ENCODE results near the gene PNPLA6. TPM values are rescaled to one million over a fixed set of nuclear protein-coding genes. Genes with fewer than 3 reads are reported as not detected.
"Not testable (repeated sequence)": the region's sequence is repeated elsewhere in the genome, so short reads cannot be mapped to it uniquely, and the experiment has no call there.

PNPLA6 gene
- polyA plus RNA-seq, 1 donor (not counting 4 experiments of a cell fraction or from before 2014, with no cell fraction given): 22.4 TPM

DNA sequence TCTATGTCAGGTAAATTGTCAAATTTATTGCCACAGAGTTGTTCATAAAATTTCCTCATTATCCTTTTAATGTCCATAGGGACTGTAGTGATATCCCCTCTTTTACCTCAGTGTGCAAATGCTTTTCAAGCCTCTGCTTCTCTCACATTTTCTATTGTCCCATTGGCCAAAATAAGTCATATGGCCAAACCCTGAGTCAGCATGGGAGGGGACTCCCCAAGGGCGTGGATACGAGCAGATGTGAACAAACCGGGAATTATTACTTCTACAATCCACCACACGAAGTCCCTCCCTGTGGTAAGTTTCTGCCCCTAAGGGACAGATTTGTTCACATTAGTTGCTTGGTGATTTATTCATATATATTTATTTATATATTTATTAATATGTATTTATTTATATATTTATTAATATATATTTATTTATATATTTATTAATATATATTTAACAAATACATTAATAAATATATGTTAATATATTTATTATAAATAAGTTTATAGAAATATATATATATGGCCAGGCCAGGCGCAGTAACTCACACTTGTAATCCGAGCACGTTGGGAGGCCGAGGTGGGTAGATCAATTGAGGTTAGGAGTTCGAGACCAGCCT, 40.0 kb downstream of the PNPLA6 start:
- no peaks in the 10 kb centered on the region for H3K36me3 ChIP-seq (ENCODE audit: control insufficient read depth in 2 of 2, extremely low read depth in 1 of 2, insufficient read depth in 2 of 2, low read length in 2 of 2)
- DNase-seq (ENCODE audit: low read depth, low spot score): no peak
- H3K9me3 ChIP-seq (ENCODE audit: control insufficient read depth, low read depth, low read length): no peaks in the 10 kb centered on the region
- dilution Hi-C loops (cut with MboI; ENCODE audit: extremely low pct_ligation_motif_present, low sequenced_read_pairs): no loop called here
- no peak overlapping the region for H3K27ac ChIP-seq (ENCODE audit: control insufficient read depth, insufficient read depth, low read length)
- no peaks in the 10 kb centered on the region for H3K27me3 ChIP-seq (ENCODE audit: control insufficient read depth, extremely low read depth, insufficient read depth, low read length)
- H3K4me1 ChIP-seq (ENCODE audit: control insufficient read depth, extremely low read depth, insufficient read depth, low read length): peaks cover 10% of the 10 kb centered on the region
- no peaks in the 10 kb centered on the region for H3K9me1 ChIP-seq (ENCODE audit: control insufficient read depth, extremely low read depth, insufficient read depth, low read length)
- peak; percentile 44 for FAIRE-seq
- H4K20me1 ChIP-seq (ENCODE audit: control insufficient read depth, extremely low read depth, insufficient read depth, low read length): no peaks in the 10 kb centered on the region
- TF ChIP-seq, protein P1, sequence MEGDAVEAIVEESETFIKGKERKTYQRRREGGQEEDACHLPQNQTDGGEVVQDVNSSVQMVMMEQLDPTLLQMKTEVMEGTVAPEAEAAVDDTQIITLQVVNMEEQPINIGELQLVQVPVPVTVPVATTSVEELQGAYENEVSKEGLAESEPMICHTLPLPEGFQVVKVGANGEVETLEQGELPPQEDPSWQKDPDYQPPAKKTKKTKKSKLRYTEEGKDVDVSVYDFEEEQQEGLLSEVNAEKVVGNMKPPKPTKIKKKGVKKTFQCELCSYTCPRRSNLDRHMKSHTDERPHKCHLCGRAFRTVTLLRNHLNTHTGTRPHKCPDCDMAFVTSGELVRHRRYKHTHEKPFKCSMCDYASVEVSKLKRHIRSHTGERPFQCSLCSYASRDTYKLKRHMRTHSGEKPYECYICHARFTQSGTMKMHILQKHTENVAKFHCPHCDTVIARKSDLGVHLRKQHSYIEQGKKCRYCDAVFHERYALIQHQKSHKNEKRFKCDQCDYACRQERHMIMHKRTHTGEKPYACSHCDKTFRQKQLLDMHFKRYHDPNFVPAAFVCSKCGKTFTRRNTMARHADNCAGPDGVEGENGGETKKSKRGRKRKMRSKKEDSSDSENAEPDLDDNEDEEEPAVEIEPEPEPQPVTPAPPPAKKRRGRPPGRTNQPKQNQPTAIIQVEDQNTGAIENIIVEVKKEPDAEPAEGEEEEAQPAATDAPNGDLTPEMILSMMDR (optimal IDR thresholded peaks at IDR 0.05 in 1 of 3, IDR thresholded peaks at IDR 0.05 in 1 of 3, conservative IDR thresholded peaks at IDR 0.05 in 1 of 3; ENCODE audit: extremely low read depth in 1 of 3, insufficient read depth in 2 of 3, low read length in 3 of 3): no peak
- no peak for TF ChIP-seq EZH2 (IDR thresholded peaks at IDR 0.05; ENCODE audit: low read length)
- no peak overlapping the region for H3K9ac ChIP-seq (ENCODE audit: control insufficient read depth, extremely low read depth, insufficient read depth, low read length)
- no peak overlapping the region for H3K4me3 ChIP-seq (ENCODE audit: control insufficient read depth in 2 of 3, extremely low read depth in 1 of 3, insufficient read depth in 2 of 3, low read depth in 1 of 3, low read length in 3 of 3)
- H3K79me2 ChIP-seq (ENCODE audit: control insufficient read depth, insufficient read depth, low read length): no peaks in the 10 kb centered on the region
- no peak overlapping the region for H2AFZ ChIP-seq (ENCODE audit: control insufficient read depth, low read length)
- H3K4me2 ChIP-seq (ENCODE audit: control insufficient read depth, extremely low read depth, insufficient read depth, low read depth, low read length): no peak overlapping the region

DNA sequence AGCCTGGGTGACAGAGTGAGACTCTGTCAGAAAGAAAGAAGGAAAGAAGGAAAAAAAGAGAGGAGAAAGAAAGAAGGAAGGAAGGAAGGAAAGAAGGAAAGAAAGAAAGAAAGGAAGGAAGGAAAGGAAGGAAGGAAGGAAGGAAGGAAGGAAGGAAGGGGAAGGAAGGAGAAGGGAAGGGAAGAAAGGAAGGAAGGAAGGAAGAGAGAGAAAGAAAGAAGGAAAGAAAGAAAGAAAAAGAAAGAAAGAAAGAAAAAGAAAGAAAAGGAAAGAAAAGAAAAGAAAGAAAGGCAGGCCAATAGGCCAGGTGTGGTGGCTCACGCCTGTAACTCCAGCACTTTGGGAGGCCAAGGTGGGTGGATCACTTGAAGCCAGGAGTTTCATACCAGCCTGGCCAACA, 41.9 kb downstream of the PNPLA6 start:
- dilution Hi-C loops (cut with MboI; ENCODE audit: extremely low pct_ligation_motif_present, low sequenced_read_pairs); H3K9ac ChIP-seq (ENCODE audit: control insufficient read depth, extremely low read depth, insufficient read depth, low read length); H2AFZ ChIP-seq (ENCODE audit: control insufficient read depth, low read length); H3K27me3 ChIP-seq (ENCODE audit: control insufficient read depth, extremely low read depth, insufficient read depth, low read length); DNase-seq (ENCODE audit: low read depth, low spot score); H3K27ac ChIP-seq (ENCODE audit: control insufficient read depth, insufficient read depth, low read length); H4K20me1 ChIP-seq (ENCODE audit: control insufficient read depth, extremely low read depth, insufficient read depth, low read length); H3K79me2 ChIP-seq (ENCODE audit: control insufficient read depth, insufficient read depth, low read length); H3K36me3 ChIP-seq (ENCODE audit: control insufficient read depth in 2 of 2, extremely low read depth in 1 of 2, insufficient read depth in 2 of 2, low read length in 2 of 2); H3K4me2 ChIP-seq (ENCODE audit: control insufficient read depth, extremely low read depth, insufficient read depth, low read depth, low read length); H3K4me1 ChIP-seq (ENCODE audit: control insufficient read depth, extremely low read depth, insufficient read depth, low read length); FAIRE-seq; H3K9me1 ChIP-seq (ENCODE audit: control insufficient read depth, extremely low read depth, insufficient read depth, low read length); H3K4me3 ChIP-seq (ENCODE audit: control insufficient read depth in 2 of 3, extremely low read depth in 1 of 3, insufficient read depth in 2 of 3, low read depth in 1 of 3, low read length in 3 of 3); H3K9me3 ChIP-seq (ENCODE audit: control insufficient read depth, low read depth, low read length): not testable (repeated sequence)

DNA sequence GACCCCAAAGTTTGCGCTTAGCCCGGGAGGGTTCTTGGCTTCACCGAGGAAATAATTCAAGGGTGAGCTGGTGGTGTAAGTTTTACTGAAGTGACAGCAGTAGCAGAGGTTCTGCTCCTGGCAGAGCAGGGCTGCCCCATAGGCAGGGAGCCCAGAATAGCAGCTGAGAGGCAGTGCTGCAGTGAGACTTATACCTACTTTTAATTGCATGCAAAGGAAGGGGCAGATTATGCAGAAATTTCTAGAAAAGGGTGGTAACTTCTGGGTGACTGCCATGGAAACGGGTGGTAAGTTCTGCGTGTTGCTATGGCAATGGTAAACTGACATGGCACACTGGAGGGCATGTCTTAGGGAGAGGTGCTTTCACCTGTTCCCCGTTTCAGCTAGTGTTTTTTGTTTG, 42.6 kb downstream of the PNPLA6 start:
- Histone ChIP-seq H3K9ac (ENCODE audit: control insufficient read depth, extremely low read depth, insufficient read depth, low read length) (no peak overlapping the region), H4K20me1 (ENCODE audit: control insufficient read depth, extremely low read depth, insufficient read depth, low read length) (no peaks in the 10 kb centered on the region), H3K36me3 (ENCODE audit: control insufficient read depth in 2 of 2, extremely low read depth in 1 of 2, insufficient read depth in 2 of 2, low read length in 2 of 2) (no peaks in the 10 kb centered on the region), H3K9me3 (ENCODE audit: control insufficient read depth, low read depth, low read length) (no peaks in the 10 kb centered on the region), H3K79me2 (ENCODE audit: control insufficient read depth, insufficient read depth, low read length) (no peaks in the 10 kb centered on the region), H3K4me2 (ENCODE audit: control insufficient read depth, extremely low read depth, insufficient read depth, low read depth, low read length) (no peak overlapping the region), H3K4me1 (ENCODE audit: control insufficient read depth, extremely low read depth, insufficient read depth, low read length) (no peaks in the 10 kb centered on the region), H3K27ac (ENCODE audit: control insufficient read depth, insufficient read depth, low read length) (no peak overlapping the region), H3K9me1 (ENCODE audit: control insufficient read depth, extremely low read depth, insufficient read depth, low read length) (no peaks in the 10 kb centered on the region), H2AFZ (ENCODE audit: control insufficient read depth, low read length) (no peak overlapping the region), H3K27me3 (ENCODE audit: control insufficient read depth, extremely low read depth, insufficient read depth, low read length) (peaks cover 6% of the 10 kb centered on the region), H3K4me3 (ENCODE audit: control insufficient read depth in 2 of 3, extremely low read depth in 1 of 3, insufficient read depth in 2 of 3, low read depth in 1 of 3, low read length in 3 of 3) (no peak overlapping the region)
- no peak for TF ChIP-seq EZH2 (IDR thresholded peaks at IDR 0.05; ENCODE audit: low read length)
- TF ChIP-seq, protein P1 (optimal IDR thresholded peaks at IDR 0.05 in 1 of 3, IDR thresholded peaks at IDR 0.05 in 1 of 3, conservative IDR thresholded peaks at IDR 0.05 in 1 of 3; ENCODE audit: extremely low read depth in 1 of 3, insufficient read depth in 2 of 3, low read length in 3 of 3): no peak
- FAIRE-seq (no peak), DNase-seq (ENCODE audit: low read depth, low spot score) (no peak)
- dilution Hi-C loops (cut with MboI; ENCODE audit: extremely low pct_ligation_motif_present, low sequenced_read_pairs): no loop called here

Measured in keratinocyte (primary cell).